ENCODE data around the gene TXNRD1.
"Not testable (repeated sequence)": the region's sequence is repeated elsewhere in the genome, so short reads cannot be mapped to it uniquely, and the experiment has no call there.

TXNRD1 gene

GRCh38 chr12:104243551-104243950 lies 28.0 kb downstream of the TXNRD1 start:
- no peak for DNase-seq

GRCh38 chr12:104243971-104244370 lies 28.4 kb downstream of the TXNRD1 start:
- no peak for DNase-seq

GRCh38 chr12:104247698-104248097 lies 32.1 kb downstream of the TXNRD1 start:
- no peak for DNase-seq

- DNase-seq: no peak
Observed at GRCh38 chr12:104248444-104248843, 32.9 kb downstream of the TXNRD1 start.

- no peak for DNase-seq
Observed at GRCh38 chr12:104249017-104249416, 33.4 kb downstream of the TXNRD1 start.

GRCh38 chr12:104249898-104250297 lies 34.3 kb downstream of the TXNRD1 start:
- no peak for DNase-seq

GRCh38 chr12:104250366-104251125 lies 35.0 kb downstream of the TXNRD1 start:
- DNase-seq: no peak

- DNase-seq: no peak
Observed at GRCh38 chr12:104257913-104258472, 42.4 kb downstream of the TXNRD1 start.

- DNase-seq: no peak
Observed at GRCh38 chr12:104258476-104259067, 43.0 kb downstream of the TXNRD1 start.

GRCh38 chr12:104263026-104263425 lies 47.4 kb downstream of the TXNRD1 start:
- DNase-seq: peak; percentile 18

GRCh38 chr12:104263580-104264358 lies 48.2 kb downstream of the TXNRD1 start:
- peak; percentile 36 for DNase-seq

GRCh38 chr12:104265436-104265835 lies 49.9 kb downstream of the TXNRD1 start:
- DNase-seq: not testable (repeated sequence)

GRCh38 chr12:104272938-104273337 lies 57.4 kb downstream of the TXNRD1 start:
- peak; percentile 43 for DNase-seq

GRCh38 chr12:104273503-104273902 lies 57.9 kb downstream of the TXNRD1 start:
- peak; percentile 40 for DNase-seq

GRCh38 chr12:104274811-104275210 lies 59.2 kb downstream of the TXNRD1 start:
- peak; percentile 12 for DNase-seq

- DNase-seq: no peak
Observed at GRCh38 chr12:104275689-104276088, 60.1 kb downstream of the TXNRD1 start.

- DNase-seq: peak; percentile 22
Observed at GRCh38 chr12:104276273-104277131, 60.9 kb downstream of the TXNRD1 start.

- peak; percentile 1 for DNase-seq
Observed at GRCh38 chr12:104279164-104279563, 63.6 kb downstream of the TXNRD1 start.

GRCh38 chr12:104280111-104280510 lies 64.5 kb downstream of the TXNRD1 start:
- peak; percentile 25 for DNase-seq

GRCh38 chr12:104280717-104281458 lies 65.3 kb downstream of the TXNRD1 start:
- no peak for DNase-seq

- no peak for DNase-seq
Observed at GRCh38 chr12:104281636-104282035, 66.1 kb downstream of the TXNRD1 start.

- DNase-seq: no peak
Observed at GRCh38 chr12:104282109-104282508, 66.5 kb downstream of the TXNRD1 start.
